PC-3 (cell line): ENCODE measurements around the gene FAXC. TPM values are rescaled to one million over a fixed set of nuclear protein-coding genes. Genes with fewer than 3 reads are reported as not detected.

Experiments used
- ATAC-seq: fragments of 200-7000 bp; cut with Tn5 transposase; 2 replicates; pipeline ENCODE4 v1.9.1; 2020; ENCODE audit warnings: mild to moderate bottlenecking, moderate library complexity
- Bru-seq: library from RNA; stranded (reverse); fragments of 400-500 nt; gene quantifications from one replicate; lab custom pipeline; 2021; lab: Mats Ljungman, UMichigan
- BruChase-seq, 2 experiments: library from RNA; stranded (reverse); fragments of 400-500 nt; gene quantifications; one replicate each; lab custom pipeline; 2021; lab: Mats Ljungman, UMichigan
- BruUV-seq: library from RNA; stranded (reverse); fragments of 400-500 nt; replicated peaks from 2 replicates; lab custom pipeline; 2021; lab: Mats Ljungman, UMichigan
- CTCF ChIA-PET: fragments of 300-600 bp; sonication (Branson Sonifier 250); formaldehyde crosslinking; loops from one replicate; lab custom pipeline; 2022; ENCODE audit warnings: antibody characterized with exemption; lab: Charles Lee
- POLR2A ChIA-PET: fragments of 300-600 bp; sonication (Branson Sonifier 250); formaldehyde crosslinking; loops from one replicate; lab custom pipeline; 2022; ENCODE audit warnings: antibody characterized with exemption; ENCODE audit not compliant: unreplicated experiment; lab: Charles Lee
- DNase-seq: peaks from one replicate; pipeline ENCODE4 v3.0.0-alpha.2; 2015
- H2AFZ ChIP-seq: fragments of 300-600 bp; sonication (generic); 2 replicates; pipeline ENCODE4 v1.6.0; 2016; ENCODE audit warnings: antibody characterized with exemption, low read length
- H3F3A ChIP-seq: fragments of 300-600 bp; sonication (generic); one replicate; pipeline ENCODE4 v1.6.0; 2017; ENCODE audit warnings: antibody characterized with exemption, low read length, control low read depth, mild to moderate bottlenecking; ENCODE audit not compliant: unreplicated experiment
- H3K27ac ChIP-seq: fragments of 300-600 bp; sonication (generic); 2 replicates; pipeline ENCODE4 v1.5.1; 2016; ENCODE audit warnings: mild to moderate bottlenecking, low read length
- H3K27me3 ChIP-seq: fragments of 300-600 bp; sonication (generic); 2 replicates; pipeline ENCODE4 v1.6.1; 2016; ENCODE audit warnings: low read length, mixed read lengths
- H3K36me3 ChIP-seq: fragments of 300-600 bp; sonication (generic); 2 replicates; pipeline ENCODE4 v1.6.1; 2016; ENCODE audit warnings: low read depth, mixed run types, low read length, mixed read lengths
- H3K4me1 ChIP-seq: fragments of 300-600 bp; sonication (generic); 2 replicates; pipeline ENCODE4 v1.5.1; 2016; ENCODE audit warnings: low read length; ENCODE audit not compliant: insufficient read depth
- H3K4me2 ChIP-seq: fragments of 300-600 bp; sonication (generic); 2 replicates; pipeline ENCODE4 v1.6.0; 2016; ENCODE audit warnings: low read length
- H3K4me3 ChIP-seq: fragments of 300-600 bp; sonication (generic); 2 replicates; pipeline ENCODE4 v1.5.1; 2016; ENCODE audit warnings: mild to moderate bottlenecking, low read length, mixed read lengths
- H3K79me2 ChIP-seq: fragments of 300-600 bp; sonication (generic); 2 replicates; pipeline ENCODE4 v1.6.1; 2017; ENCODE audit warnings: low read length, mixed read lengths
- H3K9ac ChIP-seq: fragments of 300-600 bp; sonication (generic); 2 replicates; pipeline ENCODE4 v1.6.0; 2016; ENCODE audit warnings: mild to moderate bottlenecking, low read length
- H3K9me2 ChIP-seq: fragments of 300-600 bp; sonication (generic); replicated peaks from 2 replicates; pipeline ENCODE4 v1.6.1; 2016; ENCODE audit warnings: mixed run types, low read length, mixed read lengths
- H3K9me3 ChIP-seq: fragments of 300-600 bp; sonication (generic); 2 replicates; pipeline ENCODE4 v1.6.1; 2016; ENCODE audit warnings: low read length, mixed read lengths
- H4K20me1 ChIP-seq: fragments of 300-600 bp; sonication (generic); 2 replicates; pipeline ENCODE4 v1.6.1; 2016; ENCODE audit warnings: low read length, mixed read lengths
- CTCF ChIP-seq: fragments of 300-600 bp; sonication (generic); conservative IDR thresholded peaks from 2 replicates; pipeline ENCODE4 v1.5.1; 2017; ENCODE audit warnings: antibody characterized with exemption, low read depth, mild to moderate bottlenecking, low read length
- EZH2 ChIP-seq: fragments of 300-600 bp; sonication (generic); IDR thresholded peaks from one replicate; pipeline ENCODE4 v1.6.1; 2017; ENCODE audit warnings: antibody characterized with exemption, mild to moderate bottlenecking, low read length; ENCODE audit not compliant: unreplicated experiment
- EZH2phosphoT487 ChIP-seq: fragments of 300-600 bp; sonication (generic); IDR thresholded peaks from 2 replicates; pipeline ENCODE4 v1.6.1; 2018; ENCODE audit warnings: mild to moderate bottlenecking, antibody characterized with exemption, low read length, borderline replicate concordance
- intact Hi-C: fragments of 100-400 bp; cut with micrococcal nuclease; formaldehyde crosslinking; loops from 2 replicates; pipeline ENCODE4 v1.9.0; 2023
- long read RNA-seq: library from polyadenylated mRNA; unstranded; transcript quantifications from one replicate; pipeline ENCODE4 v2.0.0, GENCODE V29; 2021; ENCODE audit not compliant: unreplicated experiment
- total RNA-seq: library from RNA; depleted of rRNA; stranded (reverse); fragments of >200 nt; gene quantifications from 2 replicates; pipeline ENCODE4 v1.2.3, GENCODE V29; 2014; rRNA removed

The FAXC gene
- total RNA-seq (3.9 and 5.4 TPM in 2 replicates), Bru-seq, nascent RNA (percentile 48 among the genes with signal in this experiment), BruChase-seq, experiment 1, labeled RNA remaining after a 6-hour chase (percentile 41 among the genes with signal in this experiment), BruChase-seq, experiment 2, labeled RNA remaining after a 2-hour chase (percentile 48 among the genes with signal in this experiment)
- long read RNA-seq, full-length matches to known transcripts = 13 of 23 reads
- long read RNA-seq, partial matches to known transcripts = 2 of 23 reads
- long read RNA-seq, other reads (novel, unspliced or antisense) = 8 of 23 reads

DNA sequence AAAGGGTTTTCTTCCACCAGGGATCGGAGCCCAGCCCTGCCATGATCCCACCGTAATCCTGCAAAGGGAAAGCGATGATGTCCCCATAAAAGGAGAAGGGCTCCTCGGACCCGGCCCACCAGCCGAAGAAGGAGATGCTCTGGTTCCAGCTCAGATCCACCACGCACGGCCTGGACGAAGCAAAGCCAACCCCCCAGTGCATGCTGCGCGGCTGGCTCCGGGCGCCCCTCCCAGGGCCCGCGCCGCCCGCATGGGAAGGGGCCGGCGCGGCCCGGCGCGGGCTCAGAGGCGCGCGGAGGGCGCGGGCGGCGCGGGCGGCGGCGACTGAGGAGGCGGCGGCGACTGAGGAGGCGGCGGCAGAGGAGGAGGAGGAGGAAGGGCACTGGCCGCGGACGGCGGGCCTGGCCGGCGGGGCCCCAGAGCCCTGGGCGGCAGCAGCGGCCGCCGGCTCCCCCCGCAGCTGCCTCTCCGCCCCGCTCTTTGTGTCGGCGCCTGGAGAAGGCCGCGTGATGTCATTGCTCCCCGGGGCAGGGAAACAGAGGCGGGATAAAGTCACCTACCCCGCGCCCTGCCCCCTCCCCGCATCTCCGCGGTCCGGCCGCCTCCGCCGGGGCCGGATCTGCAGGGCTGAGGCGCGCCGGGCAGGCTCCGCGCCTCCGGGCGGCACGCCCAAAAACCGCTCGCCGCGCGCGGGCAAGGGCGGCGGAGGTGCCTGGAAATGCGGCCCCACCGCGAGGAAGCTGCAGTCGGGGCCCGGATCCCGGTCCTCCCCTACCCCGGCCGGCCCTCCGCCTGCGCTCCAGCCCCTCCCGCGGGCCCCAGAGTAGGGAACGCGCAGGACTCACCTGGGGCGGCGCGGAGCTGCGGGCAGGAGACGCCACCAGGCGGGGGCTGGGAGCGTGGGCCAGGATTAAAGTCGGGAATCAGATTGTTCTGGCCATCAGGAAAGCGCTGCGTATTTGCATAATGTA, at the start of gene FAXC:
Gene FAXC, minus strand, starts transcription at position 504 of the 971 bp plus-strand sequence. Its CDS starts 302 bp downstream, at position 202.
- H3K79me2 ChIP-seq = no peaks in the 10 kb centered on the region
- ChIA-PET POLR2A (interaction anchor here (0.6 to 0.8 kb wide), 3 partner anchors 12 to 163 kb away, joined by 3 to 10 read pairs (median 3); no protein-coding TSS in a partner anchor), CTCF (interaction anchor here (0.6 kb wide), 1 partner anchor 15 kb away, joined by 3 read pairs; no protein-coding TSS in a partner anchor)
- peak within 1 kb of the TSS; percentile 35; the same call in 1 of the 2 replicates for H3K9ac ChIP-seq
- intact Hi-C loops = loop anchor here (1.0 to 5.0 kb wide), 2 partner anchors 15 to 43 kb away; partner anchors contain the start of gene COQ3
- no TSS peak for BruUV-seq
- no peak for TF ChIP-seq EZH2phosphoT487
- TF ChIP-seq EZH2 = no peak
- TF ChIP-seq CTCF = peak; percentile 42; the same call in 1 of the 2 replicates
- H3K4me1 ChIP-seq = peaks cover 21% of the 10 kb centered on the region
- peak within 1 kb of the TSS; percentile 92 for H2AFZ ChIP-seq
- peak within 1 kb of the TSS; percentile 82 for H3K4me3 ChIP-seq
- DNase-seq (peak; percentile 58), ATAC-seq (peak; percentile 84)
- H3K9me2 ChIP-seq = no peaks in the 10 kb centered on the region
- H4K20me1 ChIP-seq = no peaks in the 10 kb centered on the region
- no peaks in the 10 kb centered on the region for H3K9me3 ChIP-seq
- no peaks in the 10 kb centered on the region for H3F3A ChIP-seq
- no peak within 1 kb of the TSS for H3K27ac ChIP-seq
- H3K27me3 ChIP-seq = no peaks in the 10 kb centered on the region
- no peaks in the 10 kb centered on the region for H3K36me3 ChIP-seq
- H3K4me2 ChIP-seq = peak within 1 kb of the TSS; percentile 97

DNA sequence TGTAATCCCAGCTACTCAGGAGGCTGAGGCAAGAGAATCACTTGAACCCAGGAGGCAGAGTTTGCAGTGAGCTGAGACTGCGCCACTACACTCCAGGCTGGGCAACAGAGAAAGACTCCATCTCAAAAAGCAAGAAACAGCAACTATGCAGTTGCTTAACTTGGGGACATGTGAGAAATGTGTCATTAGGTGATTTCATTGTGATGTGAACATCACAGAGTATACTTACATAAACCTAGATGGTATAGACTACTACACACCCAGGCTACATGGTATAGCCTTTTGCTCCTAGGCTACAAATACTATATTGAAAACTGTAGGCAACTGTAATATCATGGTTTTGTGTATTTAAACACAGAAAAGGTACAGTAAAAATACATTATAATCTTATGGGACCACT, 47.8 kb upstream of the FAXC start:
- no peak for ATAC-seq
- intact Hi-C loops = no loop called here
- H3K4me3 ChIP-seq = no peak overlapping the region
- H3K9me2 ChIP-seq = no peaks in the 10 kb centered on the region
- H3K9ac ChIP-seq = no peak overlapping the region
- no peak overlapping the region for H3K27ac ChIP-seq
- POLR2A ChIA-PET = no interaction called here
- DNase-seq = no peak
- BruUV-seq = no TSS peak
- H3K9me3 ChIP-seq = no peaks in the 10 kb centered on the region
- no peaks in the 10 kb centered on the region for H3K79me2 ChIP-seq
- no peak overlapping the region for H2AFZ ChIP-seq
- H3F3A ChIP-seq = no peaks in the 10 kb centered on the region
- H4K20me1 ChIP-seq = no peaks in the 10 kb centered on the region
- no peaks in the 10 kb centered on the region for H3K4me1 ChIP-seq
- CTCF ChIA-PET = no interaction called here
- H3K4me2 ChIP-seq = no peak overlapping the region
- H3K36me3 ChIP-seq = peaks cover 30% of the 10 kb centered on the region
- no peak for TF ChIP-seq EZH2phosphoT487
- no peak for TF ChIP-seq EZH2
- TF ChIP-seq CTCF = no peak
- no peaks in the 10 kb centered on the region for H3K27me3 ChIP-seq
